ENCODE data around the gene TBCK. TPM values are rescaled to one million over a fixed set of nuclear protein-coding genes. Genes with fewer than 3 reads are reported as not detected.

TBCK gene
- total RNA-seq, 1 donor from 2014 or later, result 36.1 TPM

DNA sequence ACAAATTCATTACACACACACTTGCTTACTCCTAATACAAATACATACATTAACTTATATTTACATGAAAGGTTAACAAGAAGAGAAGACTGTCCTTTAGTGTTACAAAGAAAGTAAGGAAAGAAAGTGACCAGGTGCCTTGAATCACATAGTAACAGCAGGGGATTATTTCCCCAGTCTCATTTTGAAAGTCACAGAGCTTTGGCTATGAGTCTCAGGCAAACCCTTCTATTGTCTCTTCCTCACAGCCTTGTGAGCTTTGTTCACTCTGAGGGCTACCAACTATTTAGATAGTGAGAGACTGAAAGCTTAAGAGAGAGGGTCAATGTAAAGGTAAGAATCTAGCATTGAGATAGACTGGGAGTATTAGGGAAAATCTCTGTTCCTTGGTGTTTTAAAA lies 259.1 kb downstream of the TBCK start:
- Histone ChIP-seq H3K4me1 (no peaks in the 10 kb centered on the region), H3K36me3 (no peaks in the 10 kb centered on the region), H3K9me3 (no peaks in the 10 kb centered on the region), H3K27me3 (no peaks in the 10 kb centered on the region), H3K27ac (no peak overlapping the region), H3K4me3 (no peak overlapping the region)
- TF ChIP-seq POLR2AphosphoS5 (IDR thresholded peaks at IDR 0.05; ENCODE audit: insufficient read depth in 1 of 2, low read depth in 1 of 2) (no peak), POLR2A (IDR thresholded peaks at IDR 0.05) (no peak)
- TF ChIP-seq, protein P1, sequence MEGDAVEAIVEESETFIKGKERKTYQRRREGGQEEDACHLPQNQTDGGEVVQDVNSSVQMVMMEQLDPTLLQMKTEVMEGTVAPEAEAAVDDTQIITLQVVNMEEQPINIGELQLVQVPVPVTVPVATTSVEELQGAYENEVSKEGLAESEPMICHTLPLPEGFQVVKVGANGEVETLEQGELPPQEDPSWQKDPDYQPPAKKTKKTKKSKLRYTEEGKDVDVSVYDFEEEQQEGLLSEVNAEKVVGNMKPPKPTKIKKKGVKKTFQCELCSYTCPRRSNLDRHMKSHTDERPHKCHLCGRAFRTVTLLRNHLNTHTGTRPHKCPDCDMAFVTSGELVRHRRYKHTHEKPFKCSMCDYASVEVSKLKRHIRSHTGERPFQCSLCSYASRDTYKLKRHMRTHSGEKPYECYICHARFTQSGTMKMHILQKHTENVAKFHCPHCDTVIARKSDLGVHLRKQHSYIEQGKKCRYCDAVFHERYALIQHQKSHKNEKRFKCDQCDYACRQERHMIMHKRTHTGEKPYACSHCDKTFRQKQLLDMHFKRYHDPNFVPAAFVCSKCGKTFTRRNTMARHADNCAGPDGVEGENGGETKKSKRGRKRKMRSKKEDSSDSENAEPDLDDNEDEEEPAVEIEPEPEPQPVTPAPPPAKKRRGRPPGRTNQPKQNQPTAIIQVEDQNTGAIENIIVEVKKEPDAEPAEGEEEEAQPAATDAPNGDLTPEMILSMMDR (IDR thresholded peaks at IDR 0.05), result no peak
- intact Hi-C loops (cut with DNase I), result no loop called here
- no peak for DNase-seq (ENCODE audit: extremely low spot score in 2 of 2)

DNA sequence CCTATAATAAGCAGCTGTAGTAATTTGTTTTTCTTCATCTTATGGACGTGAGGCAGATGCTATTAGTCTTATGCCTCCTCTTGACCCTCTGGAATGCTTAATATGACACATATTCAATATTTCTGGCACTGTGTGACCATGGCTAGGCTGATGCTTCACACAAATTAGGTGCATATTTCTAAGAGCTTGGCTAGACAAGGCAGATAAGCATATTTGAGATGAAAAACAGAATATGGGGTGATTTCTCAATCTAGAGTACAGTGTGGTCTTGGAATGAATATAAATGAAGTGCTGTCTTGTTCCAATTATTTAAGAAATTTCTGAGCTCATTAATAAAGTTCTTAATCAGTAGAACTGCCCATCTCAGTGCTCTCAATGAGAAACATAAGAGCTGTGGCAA lies 264.5 kb downstream of the TBCK start:
- H3K27ac ChIP-seq, result no peak overlapping the region
- no peaks in the 10 kb centered on the region for H3K9me3 ChIP-seq
- DNase-seq (ENCODE audit: extremely low spot score in 2 of 2), result no peak
- H3K4me1 ChIP-seq, result no peaks in the 10 kb centered on the region
- no peaks in the 10 kb centered on the region for H3K36me3 ChIP-seq
- intact Hi-C loops (cut with DNase I), result no loop called here
- no peak overlapping the region for H3K4me3 ChIP-seq
- no peaks in the 10 kb centered on the region for H3K27me3 ChIP-seq
- TF ChIP-seq, protein P1 (IDR thresholded peaks at IDR 0.05), result no peak
- TF ChIP-seq POLR2AphosphoS5 (IDR thresholded peaks at IDR 0.05; ENCODE audit: insufficient read depth in 1 of 2, low read depth in 1 of 2), result no peak
- no peak for TF ChIP-seq POLR2A (IDR thresholded peaks at IDR 0.05)

DNA sequence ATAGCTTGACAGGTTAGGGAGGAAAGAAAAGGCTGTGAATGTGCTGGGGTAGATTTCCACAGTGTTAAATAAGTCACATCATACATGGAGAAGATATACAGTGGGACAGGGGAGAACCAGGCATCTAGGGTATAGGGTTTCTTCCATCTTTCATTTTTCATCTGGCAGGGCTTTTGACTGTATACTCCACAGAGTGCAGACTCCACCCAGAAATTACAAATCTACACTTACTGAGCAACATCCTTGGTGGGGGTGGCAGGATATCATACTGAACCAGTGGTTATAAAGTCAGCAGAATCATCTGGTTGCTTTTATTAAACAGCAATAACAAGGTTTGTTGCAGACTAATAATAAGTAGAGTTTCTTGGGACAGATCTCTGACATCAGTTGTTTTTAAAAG lies 266.5 kb downstream of the TBCK start:
- H3K27me3 ChIP-seq, result no peaks in the 10 kb centered on the region
- no peaks in the 10 kb centered on the region for H3K9me3 ChIP-seq
- H3K4me3 ChIP-seq, result no peak overlapping the region
- no peaks in the 10 kb centered on the region for H3K4me1 ChIP-seq
- no peak for DNase-seq (ENCODE audit: extremely low spot score in 2 of 2)
- no peaks in the 10 kb centered on the region for H3K36me3 ChIP-seq
- TF ChIP-seq, protein P1 (IDR thresholded peaks at IDR 0.05), result no peak
- H3K27ac ChIP-seq, result no peak overlapping the region
- intact Hi-C loops (cut with DNase I), result no loop called here

DNA sequence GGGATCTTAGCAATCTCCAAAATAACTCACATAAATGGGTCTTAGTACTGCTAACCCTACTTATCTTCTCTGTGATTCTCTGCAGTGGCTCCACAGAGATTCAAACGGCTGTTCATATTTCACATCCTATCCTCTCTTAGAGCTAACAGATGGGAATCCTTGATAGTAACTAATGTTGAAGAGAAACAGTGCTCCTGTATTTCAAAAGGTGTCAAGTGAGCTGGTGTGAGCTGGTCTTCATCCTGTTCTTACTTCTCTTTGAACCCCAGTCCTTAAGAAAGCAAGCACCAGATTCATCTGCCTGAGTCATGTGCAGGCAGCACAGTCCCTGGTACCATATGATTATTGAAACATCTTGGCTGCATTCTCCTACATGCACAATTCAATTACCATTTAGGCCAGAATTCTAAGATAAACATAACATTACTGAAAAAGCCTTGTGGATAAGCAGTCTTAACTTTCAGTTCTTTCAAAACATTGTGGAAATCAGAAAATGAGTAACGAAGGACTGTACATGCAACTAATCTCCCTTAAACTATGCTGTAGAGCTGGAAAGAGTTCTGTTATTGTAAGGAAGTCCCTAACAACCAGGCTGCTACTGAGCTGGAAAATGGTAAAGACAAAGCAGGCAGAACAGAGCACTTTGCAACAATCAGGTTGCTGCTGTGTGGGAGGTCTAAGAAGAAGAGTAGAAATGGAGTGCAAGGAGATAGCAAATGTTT lies 267.6 kb downstream of the TBCK start:
- no peak overlapping the region for H3K4me3 ChIP-seq
- H3K27ac ChIP-seq, result no peak overlapping the region
- TF ChIP-seq POLR2AphosphoS5 (IDR thresholded peaks at IDR 0.05; ENCODE audit: insufficient read depth in 1 of 2, low read depth in 1 of 2), result no peak
- TF ChIP-seq POLR2A (IDR thresholded peaks at IDR 0.05), result no peak
- TF ChIP-seq, protein P1 (IDR thresholded peaks at IDR 0.05), result no peak
- H3K9me3 ChIP-seq, result no peaks in the 10 kb centered on the region
- intact Hi-C loops (cut with DNase I), result no loop called here
- H3K36me3 ChIP-seq, result no peaks in the 10 kb centered on the region
- no peak for DNase-seq (ENCODE audit: extremely low spot score in 2 of 2)
- H3K4me1 ChIP-seq, result no peaks in the 10 kb centered on the region
- no peaks in the 10 kb centered on the region for H3K27me3 ChIP-seq

DNA sequence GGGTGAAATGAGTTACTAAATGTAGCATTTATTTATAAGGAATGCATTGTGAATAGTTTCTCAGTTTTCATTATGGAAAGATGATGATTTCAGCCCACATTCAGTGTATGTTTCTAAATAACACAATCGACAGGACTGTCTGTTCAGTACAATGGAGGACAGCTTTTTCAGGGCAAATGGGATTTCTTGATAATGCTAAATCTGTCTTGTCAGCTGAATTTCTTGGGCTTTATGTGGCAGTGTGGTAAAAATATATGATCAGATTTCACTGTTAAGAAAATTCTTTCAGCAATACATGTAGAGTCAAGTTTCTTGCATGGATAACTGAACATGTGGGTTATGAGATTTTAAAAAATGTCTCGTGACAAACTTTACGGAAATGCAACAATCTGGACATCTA lies 269.9 kb downstream of the TBCK start:
- TF ChIP-seq, protein P1 (IDR thresholded peaks at IDR 0.05), result no peak
- TF ChIP-seq POLR2A (IDR thresholded peaks at IDR 0.05) (no peak), POLR2AphosphoS5 (IDR thresholded peaks at IDR 0.05; ENCODE audit: insufficient read depth in 1 of 2, low read depth in 1 of 2) (no peak)
- intact Hi-C loops (cut with DNase I), result no loop called here
- no peak for DNase-seq (ENCODE audit: extremely low spot score in 2 of 2)
- H3K27me3 ChIP-seq, result no peaks in the 10 kb centered on the region
- no peak overlapping the region for H3K4me3 ChIP-seq
- H3K9me3 ChIP-seq, result no peaks in the 10 kb centered on the region
- no peak overlapping the region for H3K27ac ChIP-seq
- H3K4me1 ChIP-seq, result no peaks in the 10 kb centered on the region
- H3K36me3 ChIP-seq, result no peaks in the 10 kb centered on the region
